ENCODE data around the gene COPZ1. TPM values are rescaled to one million over a fixed set of nuclear protein-coding genes. Genes with fewer than 3 reads are reported as not detected.

COPZ1 gene
- total and polyA plus RNA-seq, 9 of the 15 experiments (the other 6 are each of a cell fraction or from before 2014, with no cell fraction given): 137 to 487 (median 233) TPM

DNA sequence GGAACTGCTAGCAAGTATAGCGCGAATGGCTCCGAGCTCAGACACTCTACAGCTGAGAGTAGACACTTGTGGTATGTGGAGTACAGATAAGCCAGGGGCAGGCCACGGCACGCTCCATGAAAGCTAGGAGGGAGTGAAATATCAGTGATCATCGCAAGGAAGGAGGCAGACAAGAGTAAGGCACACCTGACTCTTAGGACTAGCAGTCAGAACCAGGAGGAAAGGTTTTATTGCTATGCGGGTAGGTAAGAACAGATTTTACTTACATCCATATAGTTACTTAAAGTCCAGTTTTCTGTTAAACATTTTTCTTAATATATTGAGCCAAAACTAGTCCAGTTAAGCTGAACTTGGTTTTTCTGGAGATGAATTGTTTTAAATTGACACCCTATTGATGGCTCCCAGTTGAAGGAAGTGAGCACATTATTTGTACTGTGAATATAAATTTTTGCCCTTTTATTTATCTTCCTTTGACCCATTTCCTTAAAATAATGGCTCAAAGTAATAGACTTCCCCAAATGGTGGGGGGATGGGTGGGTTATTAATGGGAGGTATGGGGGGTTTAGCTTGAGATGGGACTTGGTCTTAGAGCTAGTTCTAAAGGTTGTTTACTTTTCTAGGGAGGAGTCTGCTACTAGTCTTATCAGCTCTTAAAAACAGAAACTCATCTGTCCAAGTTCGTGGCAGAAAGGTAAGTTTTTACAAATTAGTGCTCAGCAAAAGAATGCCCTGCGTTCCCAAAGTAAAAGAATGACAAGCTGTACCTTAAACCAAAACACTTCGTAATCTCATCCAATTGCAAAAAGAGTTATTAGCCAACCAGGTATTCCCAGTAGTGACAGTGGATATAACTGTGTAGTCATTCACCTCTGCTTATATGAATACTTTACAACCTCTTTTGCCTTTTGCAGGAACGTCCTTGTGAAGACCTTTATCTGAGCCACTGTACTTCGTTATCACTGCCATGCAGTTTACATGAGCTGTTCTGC, 38.6 kb upstream of the COPZ1 start (continued):
- TF ChIP-seq, protein P1, sequence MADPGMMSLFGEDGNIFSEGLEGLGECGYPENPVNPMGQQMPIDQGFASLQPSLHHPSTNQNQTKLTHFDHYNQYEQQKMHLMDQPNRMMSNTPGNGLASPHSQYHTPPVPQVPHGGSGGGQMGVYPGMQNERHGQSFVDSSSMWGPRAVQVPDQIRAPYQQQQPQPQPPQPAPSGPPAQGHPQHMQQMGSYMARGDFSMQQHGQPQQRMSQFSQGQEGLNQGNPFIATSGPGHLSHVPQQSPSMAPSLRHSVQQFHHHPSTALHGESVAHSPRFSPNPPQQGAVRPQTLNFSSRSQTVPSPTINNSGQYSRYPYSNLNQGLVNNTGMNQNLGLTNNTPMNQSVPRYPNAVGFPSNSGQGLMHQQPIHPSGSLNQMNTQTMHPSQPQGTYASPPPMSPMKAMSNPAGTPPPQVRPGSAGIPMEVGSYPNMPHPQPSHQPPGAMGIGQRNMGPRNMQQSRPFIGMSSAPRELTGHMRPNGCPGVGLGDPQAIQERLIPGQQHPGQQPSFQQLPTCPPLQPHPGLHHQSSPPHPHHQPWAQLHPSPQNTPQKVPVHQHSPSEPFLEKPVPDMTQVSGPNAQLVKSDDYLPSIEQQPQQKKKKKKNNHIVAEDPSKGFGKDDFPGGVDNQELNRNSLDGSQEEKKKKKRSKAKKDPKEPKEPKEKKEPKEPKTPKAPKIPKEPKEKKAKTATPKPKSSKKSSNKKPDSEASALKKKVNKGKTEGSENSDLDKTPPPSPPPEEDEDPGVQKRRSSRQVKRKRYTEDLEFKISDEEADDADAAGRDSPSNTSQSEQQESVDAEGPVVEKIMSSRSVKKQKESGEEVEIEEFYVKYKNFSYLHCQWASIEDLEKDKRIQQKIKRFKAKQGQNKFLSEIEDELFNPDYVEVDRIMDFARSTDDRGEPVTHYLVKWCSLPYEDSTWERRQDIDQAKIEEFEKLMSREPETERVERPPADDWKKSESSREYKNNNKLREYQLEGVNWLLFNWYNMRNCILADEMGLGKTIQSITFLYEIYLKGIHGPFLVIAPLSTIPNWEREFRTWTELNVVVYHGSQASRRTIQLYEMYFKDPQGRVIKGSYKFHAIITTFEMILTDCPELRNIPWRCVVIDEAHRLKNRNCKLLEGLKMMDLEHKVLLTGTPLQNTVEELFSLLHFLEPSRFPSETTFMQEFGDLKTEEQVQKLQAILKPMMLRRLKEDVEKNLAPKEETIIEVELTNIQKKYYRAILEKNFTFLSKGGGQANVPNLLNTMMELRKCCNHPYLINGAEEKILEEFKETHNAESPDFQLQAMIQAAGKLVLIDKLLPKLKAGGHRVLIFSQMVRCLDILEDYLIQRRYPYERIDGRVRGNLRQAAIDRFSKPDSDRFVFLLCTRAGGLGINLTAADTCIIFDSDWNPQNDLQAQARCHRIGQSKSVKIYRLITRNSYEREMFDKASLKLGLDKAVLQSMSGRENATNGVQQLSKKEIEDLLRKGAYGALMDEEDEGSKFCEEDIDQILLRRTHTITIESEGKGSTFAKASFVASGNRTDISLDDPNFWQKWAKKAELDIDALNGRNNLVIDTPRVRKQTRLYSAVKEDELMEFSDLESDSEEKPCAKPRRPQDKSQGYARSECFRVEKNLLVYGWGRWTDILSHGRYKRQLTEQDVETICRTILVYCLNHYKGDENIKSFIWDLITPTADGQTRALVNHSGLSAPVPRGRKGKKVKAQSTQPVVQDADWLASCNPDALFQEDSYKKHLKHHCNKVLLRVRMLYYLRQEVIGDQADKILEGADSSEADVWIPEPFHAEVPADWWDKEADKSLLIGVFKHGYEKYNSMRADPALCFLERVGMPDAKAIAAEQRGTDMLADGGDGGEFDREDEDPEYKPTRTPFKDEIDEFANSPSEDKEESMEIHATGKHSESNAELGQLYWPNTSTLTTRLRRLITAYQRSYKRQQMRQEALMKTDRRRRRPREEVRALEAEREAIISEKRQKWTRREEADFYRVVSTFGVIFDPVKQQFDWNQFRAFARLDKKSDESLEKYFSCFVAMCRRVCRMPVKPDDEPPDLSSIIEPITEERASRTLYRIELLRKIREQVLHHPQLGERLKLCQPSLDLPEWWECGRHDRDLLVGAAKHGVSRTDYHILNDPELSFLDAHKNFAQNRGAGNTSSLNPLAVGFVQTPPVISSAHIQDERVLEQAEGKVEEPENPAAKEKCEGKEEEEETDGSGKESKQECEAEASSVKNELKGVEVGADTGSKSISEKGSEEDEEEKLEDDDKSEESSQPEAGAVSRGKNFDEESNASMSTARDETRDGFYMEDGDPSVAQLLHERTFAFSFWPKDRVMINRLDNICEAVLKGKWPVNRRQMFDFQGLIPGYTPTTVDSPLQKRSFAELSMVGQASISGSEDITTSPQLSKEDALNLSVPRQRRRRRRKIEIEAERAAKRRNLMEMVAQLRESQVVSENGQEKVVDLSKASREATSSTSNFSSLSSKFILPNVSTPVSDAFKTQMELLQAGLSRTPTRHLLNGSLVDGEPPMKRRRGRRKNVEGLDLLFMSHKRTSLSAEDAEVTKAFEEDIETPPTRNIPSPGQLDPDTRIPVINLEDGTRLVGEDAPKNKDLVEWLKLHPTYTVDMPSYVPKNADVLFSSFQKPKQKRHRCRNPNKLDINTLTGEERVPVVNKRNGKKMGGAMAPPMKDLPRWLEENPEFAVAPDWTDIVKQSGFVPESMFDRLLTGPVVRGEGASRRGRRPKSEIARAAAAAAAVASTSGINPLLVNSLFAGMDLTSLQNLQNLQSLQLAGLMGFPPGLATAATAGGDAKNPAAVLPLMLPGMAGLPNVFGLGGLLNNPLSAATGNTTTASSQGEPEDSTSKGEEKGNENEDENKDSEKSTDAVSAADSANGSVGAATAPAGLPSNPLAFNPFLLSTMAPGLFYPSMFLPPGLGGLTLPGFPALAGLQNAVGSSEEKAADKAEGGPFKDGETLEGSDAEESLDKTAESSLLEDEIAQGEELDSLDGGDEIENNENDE (IDR thresholded peaks at IDR 0.05; ENCODE audit: low read depth, low read length): no peak
- no peak for TF ChIP-seq MCM3 (IDR thresholded peaks at IDR 0.05)
- TF ChIP-seq, protein P2, sequence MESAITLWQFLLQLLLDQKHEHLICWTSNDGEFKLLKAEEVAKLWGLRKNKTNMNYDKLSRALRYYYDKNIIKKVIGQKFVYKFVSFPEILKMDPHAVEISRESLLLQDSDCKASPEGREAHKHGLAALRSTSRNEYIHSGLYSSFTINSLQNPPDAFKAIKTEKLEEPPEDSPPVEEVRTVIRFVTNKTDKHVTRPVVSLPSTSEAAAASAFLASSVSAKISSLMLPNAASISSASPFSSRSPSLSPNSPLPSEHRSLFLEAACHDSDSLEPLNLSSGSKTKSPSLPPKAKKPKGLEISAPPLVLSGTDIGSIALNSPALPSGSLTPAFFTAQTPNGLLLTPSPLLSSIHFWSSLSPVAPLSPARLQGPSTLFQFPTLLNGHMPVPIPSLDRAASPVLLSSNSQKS (CRISPR knock-in tag; IDR thresholded peaks at IDR 0.05): no peak
- no peak for TF ChIP-seq MCM5 (IDR thresholded peaks at IDR 0.05; ENCODE audit: low read depth)
- TF ChIP-seq, protein P3, sequence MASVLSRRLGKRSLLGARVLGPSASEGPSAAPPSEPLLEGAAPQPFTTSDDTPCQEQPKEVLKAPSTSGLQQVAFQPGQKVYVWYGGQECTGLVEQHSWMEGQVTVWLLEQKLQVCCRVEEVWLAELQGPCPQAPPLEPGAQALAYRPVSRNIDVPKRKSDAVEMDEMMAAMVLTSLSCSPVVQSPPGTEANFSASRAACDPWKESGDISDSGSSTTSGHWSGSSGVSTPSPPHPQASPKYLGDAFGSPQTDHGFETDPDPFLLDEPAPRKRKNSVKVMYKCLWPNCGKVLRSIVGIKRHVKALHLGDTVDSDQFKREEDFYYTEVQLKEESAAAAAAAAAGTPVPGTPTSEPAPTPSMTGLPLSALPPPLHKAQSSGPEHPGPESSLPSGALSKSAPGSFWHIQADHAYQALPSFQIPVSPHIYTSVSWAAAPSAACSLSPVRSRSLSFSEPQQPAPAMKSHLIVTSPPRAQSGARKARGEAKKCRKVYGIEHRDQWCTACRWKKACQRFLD (CRISPR knock-in tag; IDR thresholded peaks at IDR 0.05): peak; percentile 39; the same call in 1 of the 2 replicates
- TF ChIP-seq, protein P4, sequence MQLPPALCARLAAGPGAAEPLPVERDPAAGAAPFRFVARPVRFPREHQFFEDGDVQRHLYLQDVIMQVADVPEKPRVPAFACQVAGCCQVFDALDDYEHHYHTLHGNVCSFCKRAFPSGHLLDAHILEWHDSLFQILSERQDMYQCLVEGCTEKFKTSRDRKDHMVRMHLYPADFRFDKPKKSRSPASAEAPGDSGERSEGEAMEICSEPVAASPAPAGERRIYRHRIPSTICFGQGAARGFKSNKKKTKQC (CRISPR knock-in tag; IDR thresholded peaks at IDR 0.05): peak; percentile 54; the same call in 1 of the 2 replicates
- TF ChIP-seq, protein P5, sequence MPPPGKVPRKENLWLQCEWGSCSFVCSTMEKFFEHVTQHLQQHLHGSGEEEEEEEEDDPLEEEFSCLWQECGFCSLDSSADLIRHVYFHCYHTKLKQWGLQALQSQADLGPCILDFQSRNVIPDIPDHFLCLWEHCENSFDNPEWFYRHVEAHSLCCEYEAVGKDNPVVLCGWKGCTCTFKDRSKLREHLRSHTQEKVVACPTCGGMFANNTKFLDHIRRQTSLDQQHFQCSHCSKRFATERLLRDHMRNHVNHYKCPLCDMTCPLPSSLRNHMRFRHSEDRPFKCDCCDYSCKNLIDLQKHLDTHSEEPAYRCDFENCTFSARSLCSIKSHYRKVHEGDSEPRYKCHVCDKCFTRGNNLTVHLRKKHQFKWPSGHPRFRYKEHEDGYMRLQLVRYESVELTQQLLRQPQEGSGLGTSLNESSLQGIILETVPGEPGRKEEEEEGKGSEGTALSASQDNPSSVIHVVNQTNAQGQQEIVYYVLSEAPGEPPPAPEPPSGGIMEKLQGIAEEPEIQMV (tag; conservative IDR thresholded peaks at IDR 0.05; ENCODE audit: low read depth): no peak
- TF ChIP-seq ZNF175 (CRISPR knock-in tag; IDR thresholded peaks at IDR 0.05; ENCODE audit: low read depth): no peak
- peak; percentile 84 for TF ChIP-seq ARID1B (IDR thresholded peaks at IDR 0.05)
